ENCODE results near the gene CCDC178. TPM values are rescaled to one million over a fixed set of nuclear protein-coding genes. Genes with fewer than 3 reads are reported as not detected.

CCDC178 gene
- total and polyA plus RNA-seq, 2 experiments from 2014 or later, result not detected

DNA sequence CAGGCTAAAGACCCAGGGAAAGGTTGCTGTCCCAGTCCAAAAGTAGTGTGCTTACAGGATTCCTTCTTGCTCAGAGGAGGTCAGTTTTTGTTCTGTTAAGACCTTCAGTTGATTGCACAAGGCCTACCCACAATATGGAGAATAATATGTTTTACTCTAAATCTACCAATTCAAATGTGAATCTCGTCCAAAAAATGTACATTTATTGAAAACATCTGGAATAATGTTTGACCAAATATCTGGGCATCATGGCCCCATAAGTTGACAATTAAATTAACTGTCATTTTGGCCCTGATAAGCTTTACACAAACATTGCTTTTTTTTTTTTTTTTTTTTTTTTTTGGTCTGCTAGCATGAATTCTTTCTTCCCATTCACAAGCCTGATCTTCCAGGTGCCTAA lies 109.8 kb downstream of the CCDC178 start:
- in situ Hi-C loops (cut with MboI), result no loop called here
- WGBS, 2 experiments (ENCODE audit: low coverage in 1 of 2, low lambda C conversion rate in 2 of 2, missing lambda C conversion rate in 2 of 2), result 0 to 5% methylated on average over 1 of the region's 1 CpG

GRCh38 chr18:33326975-33327374 lies 113.5 kb downstream of the CCDC178 start:
- Histone ChIP-seq H3K36me3 (ENCODE audit: low read depth) (no peaks in the 10 kb centered on the region), H3K27ac (no peak overlapping the region), H4K20me1 (ENCODE audit: insufficient read depth) (no peaks in the 10 kb centered on the region), H3K9ac (no peak overlapping the region), H3K9me2 (ENCODE audit: insufficient read depth) (no peaks in the 10 kb centered on the region), H3K79me2 (ENCODE audit: insufficient read depth) (no peaks in the 10 kb centered on the region), H2AFZ (no peak overlapping the region), H3K27me3 (replicated peaks; ENCODE audit: insufficient read depth) (no peaks in the 10 kb centered on the region), H3K4me2 (ENCODE audit: unreplicated experiment) (no peak overlapping the region), H3K4me3 (no peak overlapping the region), H3K4me1 (ENCODE audit: insufficient read depth) (no peaks in the 10 kb centered on the region), H3K9me3 (ENCODE audit: low read depth) (peaks cover 4% of the 10 kb centered on the region), H3F3A (ENCODE audit: insufficient read depth) (no peaks in the 10 kb centered on the region)
- in situ Hi-C loops (cut with MboI), result no loop called here
- DNase-seq, result no peak
- no peak for TF ChIP-seq EZH2phosphoT487 (IDR thresholded peaks at IDR 0.05; ENCODE audit: insufficient read depth, low read depth)
- WGBS, 2 experiments (ENCODE audit: low coverage in 1 of 2, low lambda C conversion rate in 2 of 2, missing lambda C conversion rate in 2 of 2), result 7 to 13% methylated on average over 4 of the region's 4 CpGs

More for the DNA sequence above, 109.8 kb downstream of the CCDC178 start:
- Histone ChIP-seq H4K20me1 (ENCODE audit: insufficient read depth) (no peaks in the 10 kb centered on the region), H3K9me3 (ENCODE audit: low read depth) (peaks cover 4% of the 10 kb centered on the region), H3K9ac (no peak overlapping the region), H3K4me2 (ENCODE audit: unreplicated experiment) (no peak overlapping the region), H3K9me2 (ENCODE audit: insufficient read depth) (no peaks in the 10 kb centered on the region), H2AFZ (no peak overlapping the region), H3K27me3 (replicated peaks; ENCODE audit: insufficient read depth) (no peaks in the 10 kb centered on the region), H3K79me2 (ENCODE audit: insufficient read depth) (no peaks in the 10 kb centered on the region), H3K27ac (no peak overlapping the region), H3K4me3 (no peak overlapping the region), H3K36me3 (ENCODE audit: low read depth) (no peaks in the 10 kb centered on the region), H3F3A (ENCODE audit: insufficient read depth) (no peaks in the 10 kb centered on the region), H3K4me1 (ENCODE audit: insufficient read depth) (no peaks in the 10 kb centered on the region)
- DNase-seq, result no peak
- TF ChIP-seq EZH2phosphoT487 (IDR thresholded peaks at IDR 0.05; ENCODE audit: insufficient read depth, low read depth) (no peak), EZH2 (IDR thresholded peaks at IDR 0.05; ENCODE audit: insufficient read depth, poor library complexity, severe bottlenecking) (no peak)

DNA sequence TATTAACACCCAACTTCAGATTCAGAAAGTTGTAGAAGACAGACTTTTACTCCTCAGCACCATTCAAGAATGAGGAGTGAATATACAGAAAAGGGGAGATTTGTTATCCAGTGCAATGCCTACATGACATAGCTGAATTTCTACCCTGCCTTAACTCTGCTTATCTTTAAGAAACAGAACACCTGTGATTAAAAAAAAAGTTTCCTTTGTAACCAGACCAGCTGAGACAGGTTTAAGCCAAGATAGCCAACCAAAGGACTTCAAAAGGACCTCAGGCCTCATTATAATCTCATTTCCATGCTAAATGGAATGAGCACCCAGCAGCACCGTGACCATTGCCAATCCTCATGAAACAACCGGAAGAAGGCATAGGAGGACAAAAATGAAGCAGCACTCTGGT lies 122.9 kb downstream of the CCDC178 start:
- Histone ChIP-seq H3K27me3 (replicated peaks; ENCODE audit: insufficient read depth) (no peaks in the 10 kb centered on the region), H3K9me3 (ENCODE audit: low read depth) (peaks cover 2% of the 10 kb centered on the region), H3K27ac (no peak overlapping the region), H3K4me1 (ENCODE audit: insufficient read depth) (no peaks in the 10 kb centered on the region), H4K20me1 (ENCODE audit: insufficient read depth) (no peaks in the 10 kb centered on the region), H3K9ac (no peak overlapping the region), H3K79me2 (ENCODE audit: insufficient read depth) (no peaks in the 10 kb centered on the region), H3F3A (ENCODE audit: insufficient read depth) (no peaks in the 10 kb centered on the region), H3K9me2 (ENCODE audit: insufficient read depth) (no peaks in the 10 kb centered on the region), H3K36me3 (ENCODE audit: low read depth) (no peaks in the 10 kb centered on the region), H3K4me2 (ENCODE audit: unreplicated experiment) (no peak overlapping the region), H3K4me3 (no peak overlapping the region), H2AFZ (no peak overlapping the region)
- WGBS, 2 experiments (ENCODE audit: low coverage in 1 of 2, low lambda C conversion rate in 2 of 2, missing lambda C conversion rate in 2 of 2), result 30 to 40% methylated on average over 2 of the region's 2 CpGs
- no peak for DNase-seq
- TF ChIP-seq EZH2 (IDR thresholded peaks at IDR 0.05; ENCODE audit: insufficient read depth, poor library complexity, severe bottlenecking) (no peak), EZH2phosphoT487 (IDR thresholded peaks at IDR 0.05; ENCODE audit: insufficient read depth, low read depth) (no peak)
- in situ Hi-C loops (cut with MboI), result no loop called here

DNA sequence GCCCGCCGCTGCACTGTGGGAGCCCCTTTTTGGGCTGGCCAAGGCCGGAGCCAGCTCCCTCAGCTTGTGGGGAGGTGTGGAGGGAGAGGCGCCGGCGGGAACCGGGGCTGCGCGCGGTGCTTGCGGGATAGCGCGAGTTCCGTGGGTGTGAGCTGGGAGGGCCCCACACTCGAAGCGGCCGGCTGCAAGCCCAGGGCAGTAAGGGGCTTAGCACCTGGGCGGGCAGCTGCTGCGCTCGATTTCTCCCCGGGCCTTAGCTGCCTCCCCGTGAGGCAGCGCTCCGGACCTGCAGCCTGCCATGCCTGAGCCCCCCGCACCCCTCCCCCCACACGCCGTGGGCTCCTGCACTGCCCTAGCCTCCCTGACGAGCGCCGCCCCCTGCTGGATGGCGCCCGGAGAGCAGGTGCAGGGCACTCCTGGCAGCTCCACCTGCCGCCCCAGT lies 124.4 kb downstream of the CCDC178 start:
- no peak overlapping the region for H3K27ac ChIP-seq
- no peak overlapping the region for H2AFZ ChIP-seq
- H3K4me2 ChIP-seq (ENCODE audit: unreplicated experiment), result no peak overlapping the region
- no peaks in the 10 kb centered on the region for H3K27me3 ChIP-seq (replicated peaks; ENCODE audit: insufficient read depth)
- DNase-seq, result no peak
- H4K20me1 ChIP-seq (ENCODE audit: insufficient read depth), result no peaks in the 10 kb centered on the region
- in situ Hi-C loops (cut with MboI), result no loop called here
- H3K9me3 ChIP-seq (ENCODE audit: low read depth), result peaks cover 2% of the 10 kb centered on the region
- TF ChIP-seq EZH2 (IDR thresholded peaks at IDR 0.05; ENCODE audit: insufficient read depth, poor library complexity, severe bottlenecking) (no peak), EZH2phosphoT487 (IDR thresholded peaks at IDR 0.05; ENCODE audit: insufficient read depth, low read depth) (no peak)
- no peaks in the 10 kb centered on the region for H3K79me2 ChIP-seq (ENCODE audit: insufficient read depth)
- H3K9ac ChIP-seq, result no peak overlapping the region
- no peaks in the 10 kb centered on the region for H3K9me2 ChIP-seq (ENCODE audit: insufficient read depth)
- 64 to 76% methylated on average over 20 of the region's 33 CpGs for WGBS, 2 experiments (ENCODE audit: low coverage in 1 of 2, low lambda C conversion rate in 2 of 2, missing lambda C conversion rate in 2 of 2)
- H3K4me1 ChIP-seq (ENCODE audit: insufficient read depth), result no peaks in the 10 kb centered on the region
- H3K4me3 ChIP-seq, result no peak overlapping the region
- H3K36me3 ChIP-seq (ENCODE audit: low read depth), result no peaks in the 10 kb centered on the region
- H3F3A ChIP-seq (ENCODE audit: insufficient read depth), result no peaks in the 10 kb centered on the region

DNA sequence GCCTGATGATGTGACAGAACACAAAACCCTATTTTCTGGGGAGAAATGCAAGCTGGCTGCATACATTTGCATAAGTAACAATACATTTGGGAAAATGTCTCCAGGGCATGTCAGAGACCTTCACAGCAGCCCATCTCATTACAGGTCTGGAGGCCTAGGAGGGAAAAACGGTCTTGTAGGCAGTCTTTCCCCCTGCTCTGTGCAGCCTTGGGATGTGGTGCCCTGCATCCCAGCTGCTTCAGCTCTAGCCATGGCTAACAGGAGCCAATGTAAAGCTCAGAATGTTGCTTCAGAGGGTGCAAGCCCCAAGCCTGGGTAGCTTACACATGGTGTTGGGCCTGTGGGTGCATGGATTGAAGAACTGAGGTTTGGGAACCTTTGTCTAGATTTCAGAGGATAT lies 133.0 kb downstream of the CCDC178 start:
- no peaks in the 10 kb centered on the region for H4K20me1 ChIP-seq (ENCODE audit: insufficient read depth)
- H3K36me3 ChIP-seq (ENCODE audit: low read depth), result no peaks in the 10 kb centered on the region
- TF ChIP-seq EZH2 (IDR thresholded peaks at IDR 0.05; ENCODE audit: insufficient read depth, poor library complexity, severe bottlenecking), result no peak
- no peak for TF ChIP-seq EZH2phosphoT487 (IDR thresholded peaks at IDR 0.05; ENCODE audit: insufficient read depth, low read depth)
- H3K4me1 ChIP-seq (ENCODE audit: insufficient read depth), result no peaks in the 10 kb centered on the region
- no peak overlapping the region for H2AFZ ChIP-seq
- no peak overlapping the region for H3K4me2 ChIP-seq (ENCODE audit: unreplicated experiment)
- no peak overlapping the region for H3K4me3 ChIP-seq
- no peak overlapping the region for H3K27ac ChIP-seq
- in situ Hi-C loops (cut with MboI), result no loop called here
- no peaks in the 10 kb centered on the region for H3K9me2 ChIP-seq (ENCODE audit: insufficient read depth)
- no peaks in the 10 kb centered on the region for H3K9me3 ChIP-seq (ENCODE audit: low read depth)
- H3K79me2 ChIP-seq (ENCODE audit: insufficient read depth), result no peaks in the 10 kb centered on the region
- no peak overlapping the region for H3K9ac ChIP-seq
- no peak for DNase-seq
- 0% methylated on average over 1 of the region's 1 CpG for WGBS, 2 experiments (ENCODE audit: low coverage in 1 of 2, low lambda C conversion rate in 2 of 2, missing lambda C conversion rate in 2 of 2)
- H3K27me3 ChIP-seq (replicated peaks; ENCODE audit: insufficient read depth), result no peaks in the 10 kb centered on the region
- no peaks in the 10 kb centered on the region for H3F3A ChIP-seq (ENCODE audit: insufficient read depth)
